Calu3 (cell line): ENCODE data around the gene CAP2. TPM values are rescaled to one million over a fixed set of nuclear protein-coding genes. Genes with fewer than 3 reads are reported as not detected.

ENCODE experiments used
- BruUV-seq: library from RNA; stranded (reverse); fragments of 400-500 nt; replicated peaks from 2 replicates; lab custom pipeline; 2021; lab: Mats Ljungman, UMichigan
- CTCF ChIA-PET: fragments of 300-600 bp; sonication (Branson Sonifier 250); formaldehyde crosslinking; loops from one replicate; lab custom pipeline; 2022; ENCODE audit warnings: antibody characterized with exemption; lab: Charles Lee
- DNase-seq: peaks from one replicate; pipeline ENCODE4 v3.0.0; 2022
- H3K27ac Mint-ChIP-seq: one replicate; pipeline ENCODE4 v1.8.0; 2022; ENCODE audit warnings: mixed read lengths; ENCODE audit not compliant: unreplicated experiment
- H3K27me3 Mint-ChIP-seq: one replicate; pipeline ENCODE4 v1.8.0; 2022; ENCODE audit warnings: mixed read lengths; ENCODE audit not compliant: unreplicated experiment
- H3K36me3 Mint-ChIP-seq: one replicate; pipeline ENCODE4 v1.8.0; 2022; ENCODE audit warnings: mild to moderate bottlenecking, moderate library complexity, mixed read lengths; ENCODE audit not compliant: insufficient read depth, unreplicated experiment
- H3K4me1 Mint-ChIP-seq: one replicate; pipeline ENCODE4 v1.8.0; 2022; ENCODE audit warnings: mild to moderate bottlenecking, low read depth, mixed read lengths; ENCODE audit not compliant: unreplicated experiment
- H3K4me3 Mint-ChIP-seq: one replicate; pipeline ENCODE4 v1.8.0; 2022; ENCODE audit warnings: mild to moderate bottlenecking, low read depth, moderate library complexity, mixed read lengths; ENCODE audit not compliant: unreplicated experiment
- H3K9me3 Mint-ChIP-seq: one replicate; pipeline ENCODE4 v1.8.0; 2022; ENCODE audit warnings: low read depth, mixed read lengths; ENCODE audit not compliant: unreplicated experiment
- CTCF ChIP-seq: fragments of 200-600 bp; IDR thresholded peaks from one replicate; pipeline ENCODE4 v1.8.0; 2022; ENCODE audit warnings: antibody characterized with exemption; ENCODE audit not compliant: unreplicated experiment
- intact Hi-C: fragments of 100-400 bp; cut with micrococcal nuclease; formaldehyde crosslinking; loops from one replicate; pipeline ENCODE4 v1.10.0; 2022; ENCODE audit not compliant: unreplicated experiment
- total RNA-seq: library from RNA; stranded (reverse); gene quantifications from 2 replicates; pipeline ENCODE4 v1.2.3, GENCODE V29; 2022

Gene CAP2
- total RNA-seq, 1 experiment from 2014 or later, result 15.7 TPM

- intact Hi-C loops, result no loop called here
- Mint-ChIP-seq H3K4me1 (peaks cover 8% of the 10 kb centered on the region), H3K27ac (no peak overlapping the region), H3K9me3 (no peaks in the 10 kb centered on the region), H3K4me3 (no peak overlapping the region), H3K27me3 (no peaks in the 10 kb centered on the region), H3K36me3 (peaks cover 14% of the 10 kb centered on the region)
- no peak for TF ChIP-seq CTCF
- DNase-seq, result no peak
- CTCF ChIA-PET, result no interaction called here
- BruUV-seq, result no TSS peak
These were observed 4.0 kb upstream of the CAP2 start for GRCh38 chr6:17389274-17389847.

GRCh38 chr6:17390276-17390675 lies 3.1 kb upstream of the CAP2 start:
- Mint-ChIP-seq H3K27ac (no peak overlapping the region), H3K4me1 (peaks cover 6% of the 10 kb centered on the region), H3K36me3 (peaks cover 15% of the 10 kb centered on the region), H3K27me3 (no peaks in the 10 kb centered on the region), H3K9me3 (no peaks in the 10 kb centered on the region), H3K4me3 (no peak overlapping the region)
- intact Hi-C loops, result loop anchor here (10.0 kb wide), 1 partner anchor 105 kb away; the partner anchor contains the start of gene RBM24
- BruUV-seq, result no TSS peak
- TF ChIP-seq CTCF, result no peak
- CTCF ChIA-PET, result no interaction called here
- DNase-seq, result no peak

GRCh38 chr6:17391976-17392375 lies 1.4 kb upstream of the CAP2 start:
- H3K27me3 Mint-ChIP-seq, result no peaks in the 10 kb centered on the region
- no peak for TF ChIP-seq CTCF
- CTCF ChIA-PET, result no interaction called here
- peaks cover 15% of the 10 kb centered on the region for H3K36me3 Mint-ChIP-seq
- no TSS peak for BruUV-seq
- H3K27ac Mint-ChIP-seq, result no peak overlapping the region
- intact Hi-C loops, result loop anchor here (2.0 to 10.0 kb wide), 2 partner anchors 37 to 107 kb away; partner anchors contain the start of gene RBM24
- DNase-seq, result no peak
- H3K4me3 Mint-ChIP-seq, result no peak overlapping the region
- no peaks in the 10 kb centered on the region for H3K9me3 Mint-ChIP-seq
- no peaks in the 10 kb centered on the region for H3K4me1 Mint-ChIP-seq

GRCh38 chr6:17393892-17394631 lies 667 bp downstream of the CAP2 start:
- H3K27me3 Mint-ChIP-seq, result no peaks in the 10 kb centered on the region
- CTCF ChIA-PET, result interaction anchor here (0.6 kb wide), 3 partner anchors 116 to 268 kb away, joined by 3 to 6 read pairs (median 4); no protein-coding TSS in a partner anchor
- H3K27ac Mint-ChIP-seq, result peak overlapping the region; percentile 69
- TF ChIP-seq CTCF, result no peak
- H3K4me3 Mint-ChIP-seq, result peak overlapping the region; percentile 72
- H3K4me1 Mint-ChIP-seq, result no peaks in the 10 kb centered on the region
- H3K9me3 Mint-ChIP-seq, result no peaks in the 10 kb centered on the region
- intact Hi-C loops, result loop anchor here (2.0 to 10.0 kb wide), 2 partner anchors 39 to 109 kb away; partner anchors contain the start of gene RBM24
- BruUV-seq, result no TSS peak
- DNase-seq, result peak; percentile 52
- H3K36me3 Mint-ChIP-seq, result peaks cover 15% of the 10 kb centered on the region
